ENCODE measurements around the gene ACTN4.

The ACTN4 gene

DNA sequence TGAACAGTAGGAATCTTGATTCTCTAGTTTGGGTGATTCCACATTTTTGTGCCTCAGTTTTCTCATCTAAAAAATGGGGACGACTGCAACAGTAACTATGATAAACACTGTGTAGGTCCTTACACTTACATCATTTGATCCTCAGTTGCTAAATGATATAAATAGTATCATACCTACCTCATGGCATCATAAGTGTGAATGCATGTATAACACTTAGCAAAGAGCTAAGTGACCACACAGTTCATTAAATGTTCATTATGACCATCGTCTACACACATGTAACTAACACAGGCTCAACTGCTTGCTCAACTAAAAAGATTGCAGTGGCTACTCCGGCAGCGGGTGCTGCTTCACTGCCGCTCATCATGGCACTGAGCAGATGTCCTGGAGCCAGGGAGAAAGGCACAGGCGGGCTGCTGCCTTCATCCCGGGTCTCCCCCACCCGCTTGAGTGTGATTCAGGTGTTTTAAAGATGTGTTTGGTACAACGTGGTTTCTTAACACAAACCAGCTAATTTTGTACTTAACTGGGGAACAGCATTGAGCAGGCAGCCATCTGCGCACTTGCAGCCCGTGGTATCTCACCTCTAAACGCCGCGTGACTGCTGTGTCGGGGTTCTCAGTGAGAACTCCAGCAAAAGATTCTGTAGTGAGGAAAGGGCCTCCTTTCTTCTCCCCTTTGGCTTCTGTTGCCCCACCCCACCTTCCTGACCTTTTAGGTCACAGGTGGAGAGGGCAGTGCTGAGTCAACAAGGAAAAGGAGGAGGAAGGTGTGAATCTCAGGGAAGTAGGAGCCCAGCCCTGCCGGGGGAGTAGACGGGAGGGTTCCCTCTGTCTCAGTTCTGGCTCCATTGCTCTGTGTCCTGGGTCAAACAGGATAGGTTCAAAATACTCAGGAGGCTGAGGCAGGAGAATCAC is 11.7 kb upstream of the ACTN4 start:
- DNase-seq (ENCODE audit: low read depth), result no peak

GRCh38 chr19:38638461-38638860 is 9.0 kb upstream of the ACTN4 start:
- DNase-seq (ENCODE audit: low read depth), result no peak

DNA sequence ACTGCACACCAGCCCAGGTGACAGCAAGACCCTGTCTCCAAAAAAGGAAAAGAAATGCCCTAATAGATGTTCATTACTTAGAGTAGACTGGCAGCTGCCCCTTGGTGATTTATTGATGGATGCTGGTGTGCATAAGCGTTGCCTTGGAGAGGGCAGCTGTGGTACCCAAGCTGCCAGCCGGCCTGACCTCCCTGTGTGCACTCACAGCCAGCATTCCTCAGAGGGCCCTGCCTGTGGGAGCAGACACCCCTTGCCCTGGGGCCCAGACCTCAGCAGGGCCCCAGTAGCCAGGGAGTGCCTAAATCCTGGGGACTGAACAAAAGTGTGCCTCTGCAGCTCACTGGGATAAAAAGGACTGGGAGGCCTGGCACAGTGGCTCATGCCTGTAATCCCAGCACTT is 7.8 kb upstream of the ACTN4 start:
- DNase-seq (ENCODE audit: low read depth), result no peak

DNA sequence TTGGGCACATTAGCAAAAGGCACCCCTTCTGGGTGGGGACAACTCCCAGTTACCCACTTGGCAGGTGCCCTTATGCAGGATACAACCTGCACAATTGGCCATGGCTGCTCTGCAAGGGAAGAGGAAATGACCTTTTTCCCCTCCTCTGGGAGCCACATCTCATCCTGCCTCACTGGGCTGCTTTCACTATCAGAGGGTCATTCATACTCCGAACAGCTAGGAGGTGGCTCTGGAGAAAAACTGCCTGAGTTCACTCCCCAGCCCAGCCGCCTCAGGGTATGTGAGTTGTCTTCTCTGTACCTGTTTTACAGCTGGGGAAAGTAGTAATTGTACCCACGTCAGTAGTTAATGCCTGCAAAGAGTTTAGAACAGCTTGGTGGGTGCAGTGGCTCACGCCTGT is 7.1 kb upstream of the ACTN4 start:
- no peak for DNase-seq (ENCODE audit: low read depth)

DNA sequence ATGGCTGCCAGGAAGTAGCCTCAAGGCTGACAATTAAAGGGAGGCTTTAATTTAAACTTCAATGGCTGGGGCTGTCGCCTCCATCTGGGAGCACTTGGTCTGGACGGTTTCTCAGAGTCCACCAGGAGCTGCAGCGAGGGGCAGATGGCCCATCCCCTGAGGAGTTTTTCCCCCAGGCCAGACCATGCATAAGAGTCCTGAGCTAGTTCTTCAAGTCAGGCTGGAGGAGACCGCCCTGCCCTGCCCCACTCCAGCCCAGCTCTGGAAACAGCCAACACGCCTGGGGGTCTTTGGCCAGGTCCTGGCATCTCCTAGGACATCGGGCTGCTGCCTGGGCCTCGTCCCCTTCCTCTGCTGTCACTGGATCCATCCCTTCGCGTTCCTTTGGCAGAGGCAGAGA is 5.3 kb upstream of the ACTN4 start:
- no peak for DNase-seq (ENCODE audit: low read depth)

GRCh38 chr19:38644719-38645118 is 2.7 kb upstream of the ACTN4 start:
- no peak for DNase-seq (ENCODE audit: low read depth)

DNA sequence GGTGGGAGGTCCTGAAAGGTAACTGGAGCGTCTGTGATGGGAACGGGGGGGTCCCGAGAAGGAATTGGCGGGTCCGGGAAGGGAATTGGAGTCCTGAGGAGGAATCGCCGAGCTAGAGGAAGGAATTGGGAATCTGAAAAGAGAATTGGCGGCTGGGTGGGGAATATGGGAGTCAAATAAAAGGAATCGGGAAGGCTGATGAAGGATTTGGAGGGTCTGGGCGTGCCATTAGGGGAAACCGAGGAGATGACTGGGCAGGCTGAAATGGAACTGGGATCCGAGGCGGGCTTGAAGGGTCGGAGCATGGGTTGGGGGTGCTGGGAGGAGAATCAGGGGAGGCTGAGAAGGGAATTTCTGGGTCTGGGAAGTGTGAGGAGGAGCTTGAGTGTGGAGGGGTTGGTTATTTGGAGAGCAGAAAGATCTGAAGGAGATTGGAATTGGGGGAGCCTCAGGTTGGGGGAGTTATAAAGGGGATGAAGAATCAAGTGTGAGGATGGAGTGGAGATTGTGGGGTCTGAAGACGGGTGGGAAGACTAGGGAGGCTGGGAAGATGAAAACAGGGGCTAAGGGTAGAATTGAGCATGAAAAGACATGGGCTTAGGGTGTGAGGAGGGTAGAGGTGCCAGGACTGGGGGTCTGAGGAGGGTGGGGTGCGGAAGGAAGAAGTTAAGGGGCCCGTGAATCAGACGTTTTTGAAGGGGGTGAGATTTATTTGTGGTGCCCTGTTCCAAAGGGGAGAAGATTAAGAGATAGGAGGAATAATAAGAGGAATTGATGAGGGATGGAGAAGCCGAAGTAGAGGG is 718 bp downstream of the ACTN4 start:
- DNase-seq (ENCODE audit: low read depth), result no peak

- DNase-seq (ENCODE audit: low read depth), result no peak
Measured at GRCh38 chr19:38648769-38649304, 1.4 kb downstream of the ACTN4 start.

GRCh38 chr19:38649305-38650171 is 2.1 kb downstream of the ACTN4 start:
- no peak for DNase-seq (ENCODE audit: low read depth)

- DNase-seq (ENCODE audit: low read depth), result no peak
Measured at GRCh38 chr19:38650172-38650775, 2.8 kb downstream of the ACTN4 start.

DNA sequence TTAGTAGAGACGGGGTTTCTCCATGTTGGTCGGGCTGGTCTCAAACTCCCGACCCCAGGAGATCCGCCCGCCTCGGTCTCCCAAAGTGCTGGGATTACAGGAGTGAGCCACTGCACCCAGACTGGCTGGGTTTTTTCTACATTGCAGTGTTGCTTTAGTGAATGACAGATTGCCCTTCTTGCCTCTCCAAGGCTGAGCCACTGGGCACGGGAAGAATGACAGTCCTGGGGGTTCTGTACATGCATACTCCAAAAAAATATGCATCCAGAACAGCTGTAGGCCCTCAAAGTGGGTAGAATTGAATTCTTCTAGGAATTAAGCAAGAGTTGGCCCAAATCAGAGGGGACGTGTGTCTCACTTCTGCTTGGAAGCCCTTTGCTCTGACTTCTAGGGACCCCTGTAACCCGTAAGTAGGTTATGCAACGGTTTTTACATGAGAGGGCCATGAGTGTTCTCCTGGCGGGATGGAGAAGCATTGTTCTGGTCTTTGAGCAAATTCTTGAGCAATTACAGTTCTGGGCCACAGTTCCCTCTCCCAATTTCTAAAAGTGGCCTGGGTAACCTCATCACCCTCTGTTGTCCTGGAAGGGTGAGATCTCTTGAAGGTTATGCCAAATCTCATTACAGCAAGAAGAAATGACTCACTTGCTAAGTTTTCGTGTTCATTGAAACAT is 3.6 kb downstream of the ACTN4 start:
- no peak for DNase-seq (ENCODE audit: low read depth)

- no peak for DNase-seq (ENCODE audit: low read depth)
Measured at GRCh38 chr19:38653028-38653571, 5.7 kb downstream of the ACTN4 start.

DNA sequence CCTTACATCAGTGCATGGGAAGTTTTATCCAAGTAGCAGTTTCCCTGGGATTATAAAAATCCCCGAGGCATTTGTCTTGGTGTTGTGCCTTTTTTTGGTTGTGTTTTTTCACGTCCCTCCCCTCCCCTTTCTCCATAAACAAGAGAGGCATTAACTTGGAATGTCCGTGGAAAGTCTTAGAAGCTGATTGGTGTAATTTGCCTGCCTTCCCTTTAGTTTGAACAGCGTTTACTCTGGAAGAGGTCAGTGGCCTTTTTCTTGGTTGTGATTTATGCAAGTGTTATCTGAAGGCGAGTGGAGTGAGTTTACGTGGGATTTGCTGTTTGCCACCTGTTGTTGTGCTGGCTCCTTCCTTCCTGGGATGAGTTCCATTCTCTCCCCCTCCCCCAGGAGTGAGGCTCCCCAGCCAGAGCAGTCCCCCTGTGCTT is 7.2 kb downstream of the ACTN4 start:
- no peak for DNase-seq (ENCODE audit: low read depth)

GRCh38 chr19:38655148-38655824 is 7.8 kb downstream of the ACTN4 start:
- DNase-seq (ENCODE audit: low read depth), result no peak

DNA sequence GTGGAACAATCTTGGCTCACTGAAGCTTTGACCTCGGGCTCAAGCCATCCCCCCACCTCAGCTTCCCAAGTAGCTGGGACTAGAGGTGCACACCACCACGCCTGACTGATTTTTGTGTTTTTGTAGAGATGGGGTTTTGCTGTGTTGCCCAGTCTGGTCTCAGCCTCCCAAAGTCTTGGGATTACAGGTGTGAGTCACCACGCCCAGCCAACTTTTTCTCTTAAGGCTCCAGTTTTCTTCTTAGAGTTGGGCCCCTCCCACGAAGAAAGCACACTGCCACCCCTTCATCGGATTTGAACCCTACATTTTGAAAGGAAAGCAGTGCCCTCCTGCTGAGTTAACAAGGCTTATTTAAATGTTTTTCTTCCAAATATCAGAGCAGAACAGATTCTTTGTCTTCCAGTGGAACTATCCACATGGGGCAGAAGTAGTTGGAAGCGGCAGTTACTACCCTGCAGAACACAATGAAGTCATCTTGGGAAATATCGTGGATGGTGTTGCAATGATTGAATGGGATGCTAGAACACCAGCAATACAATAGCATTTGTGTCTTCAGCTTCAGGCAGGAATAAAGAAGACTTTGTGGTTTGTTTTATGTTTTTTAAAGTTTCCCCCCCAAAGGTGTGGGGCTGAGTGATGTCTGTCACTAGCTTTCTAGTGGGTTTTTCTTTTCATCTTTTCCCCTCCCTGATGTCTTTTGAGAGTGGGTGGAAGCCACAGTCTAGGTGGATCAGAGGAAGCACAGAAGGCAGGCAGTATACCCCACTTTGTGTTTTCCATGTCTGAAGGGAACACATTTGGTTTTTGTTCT is 8.9 kb downstream of the ACTN4 start:
- DNase-seq (ENCODE audit: low read depth), result no peak

- no peak for DNase-seq (ENCODE audit: low read depth)
Measured at GRCh38 chr19:38657633-38658222, 10.3 kb downstream of the ACTN4 start.

GRCh38 chr19:38658462-38659306 is 11.2 kb downstream of the ACTN4 start:
- DNase-seq (ENCODE audit: low read depth), result no peak

- no peak for DNase-seq (ENCODE audit: low read depth)
Measured at GRCh38 chr19:38660724-38661123, 13.3 kb downstream of the ACTN4 start.
